HG03045 (cell line): Measurements from ENCODE around the gene SLC28A3.

Experiments used
- ATAC-seq: cut with Tn5 transposase; IDR thresholded peaks from one replicate; pipeline ENCODE4 v1.9.1; 2021; ENCODE audit warnings: mild to moderate bottlenecking, moderate library complexity; ENCODE audit not compliant: unreplicated experiment

The SLC28A3 gene

GRCh38 chr9:84254972-84255371 is 85.6 kb downstream of the SLC28A3 start:
- no peak for ATAC-seq

GRCh38 chr9:84251921-84252320 is 88.6 kb downstream of the SLC28A3 start:
- ATAC-seq = no peak

- no peak for ATAC-seq
Observed at GRCh38 chr9:84241817-84242373, 98.7 kb downstream of the SLC28A3 start.

GRCh38 chr9:84239343-84239742 is 101.2 kb downstream of the SLC28A3 start:
- no peak for ATAC-seq

DNA sequence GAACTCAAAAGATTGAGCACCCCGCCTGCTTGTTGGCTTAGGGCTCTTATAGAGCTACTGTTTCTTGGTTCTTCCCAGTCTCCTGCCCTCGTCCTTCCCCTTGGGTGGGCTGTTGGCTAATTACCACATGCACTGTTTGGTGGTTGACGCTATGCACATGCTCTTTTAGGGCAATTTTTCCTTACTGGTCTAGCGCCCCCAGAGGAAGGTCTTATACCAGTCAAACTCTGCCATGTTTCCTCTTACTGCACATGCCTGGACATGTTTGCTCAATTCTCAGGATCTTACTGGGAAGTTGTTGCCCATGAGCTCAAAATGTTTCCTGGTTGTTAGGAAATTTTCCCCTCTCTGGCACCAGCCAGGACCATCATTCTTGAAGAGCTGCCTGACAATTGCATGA is 101.9 kb downstream of the SLC28A3 start:
- no peak for ATAC-seq

DNA sequence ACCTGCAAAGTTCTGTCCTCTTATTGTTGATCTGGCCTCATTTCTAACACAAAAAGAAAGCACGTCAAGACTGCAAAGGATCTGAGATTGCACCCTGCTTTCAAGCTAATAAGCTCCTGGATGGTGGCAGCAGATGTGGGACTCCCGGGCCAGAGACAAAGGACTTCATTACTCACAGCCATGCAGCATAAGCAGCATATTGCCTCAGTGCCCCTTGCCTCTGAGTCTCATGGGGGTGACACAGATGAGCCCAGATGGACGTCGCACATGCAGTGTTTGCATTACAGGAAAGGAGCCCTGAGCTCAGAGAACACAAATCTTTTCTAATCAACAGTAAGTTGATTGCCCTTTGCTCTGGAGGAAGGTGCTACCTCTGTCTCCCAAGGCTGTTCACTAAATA is 105.0 kb downstream of the SLC28A3 start:
- ATAC-seq = no peak

- ATAC-seq = no peak
Observed at GRCh38 chr9:84230355-84231145, 110.0 kb downstream of the SLC28A3 start.

GRCh38 chr9:84229191-84229590 is 111.4 kb downstream of the SLC28A3 start:
- no peak for ATAC-seq

DNA sequence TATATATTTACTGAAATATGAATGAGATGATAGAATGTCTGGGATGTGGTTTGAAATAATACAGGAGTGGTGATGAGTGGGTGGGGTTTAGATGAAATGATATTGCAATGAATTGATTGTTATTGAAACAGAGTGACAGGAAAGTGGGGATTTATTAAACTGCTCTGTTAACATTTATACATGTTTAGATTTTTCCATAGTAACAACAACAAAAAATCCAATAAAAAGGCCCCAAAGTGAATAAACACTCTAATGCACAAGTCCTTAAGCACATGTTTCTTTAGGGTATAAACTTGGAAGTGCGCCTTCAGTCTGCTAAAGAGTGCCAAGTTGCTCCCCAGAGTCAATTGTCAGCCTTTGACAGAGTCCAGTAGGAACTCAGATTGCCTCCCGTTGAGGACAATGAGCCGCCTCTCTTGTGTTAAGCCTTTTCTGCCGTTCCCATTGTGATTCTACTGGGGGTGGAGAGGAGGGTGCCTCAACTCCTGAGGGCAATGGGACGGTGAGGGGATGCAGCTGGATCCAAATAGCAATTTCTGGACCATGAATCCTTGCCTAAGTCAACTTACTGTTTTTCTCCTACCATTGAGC is 112.3 kb downstream of the SLC28A3 start:
- ATAC-seq = no peak

- ATAC-seq = no peak
Observed at GRCh38 chr9:84226126-84226525, 114.4 kb downstream of the SLC28A3 start.
